ENCODE data around the gene OSBPL3. TPM values are rescaled to one million over a fixed set of nuclear protein-coding genes. Genes with fewer than 3 reads are reported as not detected.

Gene OSBPL3
- total RNA-seq, 4 donors from 2014 or later = 8.9 to 22.6 (median 13.7) TPM

GRCh38 chr7:24863626-24864025 is 116.4 kb downstream of the OSBPL3 start:
- no peaks in the 10 kb centered on the region for H3K27me3 ChIP-seq
- H3K4me3 ChIP-seq = no peak overlapping the region
- no peak overlapping the region for H3K27ac ChIP-seq
- intact Hi-C loops (cut with DNase I) = no loop called here
- DNase-seq = no peak
- no peak for TF ChIP-seq CTCF (IDR thresholded peaks at IDR 0.05)
- no peak for TF ChIP-seq POLR2A (IDR thresholded peaks at IDR 0.05)
- no peaks in the 10 kb centered on the region for H3K4me1 ChIP-seq
- H3K36me3 ChIP-seq = peaks cover 0 to 48% (median 8%) of the 10 kb centered on the region in 3 donors
- no peaks in the 10 kb centered on the region for H3K9me3 ChIP-seq

DNA sequence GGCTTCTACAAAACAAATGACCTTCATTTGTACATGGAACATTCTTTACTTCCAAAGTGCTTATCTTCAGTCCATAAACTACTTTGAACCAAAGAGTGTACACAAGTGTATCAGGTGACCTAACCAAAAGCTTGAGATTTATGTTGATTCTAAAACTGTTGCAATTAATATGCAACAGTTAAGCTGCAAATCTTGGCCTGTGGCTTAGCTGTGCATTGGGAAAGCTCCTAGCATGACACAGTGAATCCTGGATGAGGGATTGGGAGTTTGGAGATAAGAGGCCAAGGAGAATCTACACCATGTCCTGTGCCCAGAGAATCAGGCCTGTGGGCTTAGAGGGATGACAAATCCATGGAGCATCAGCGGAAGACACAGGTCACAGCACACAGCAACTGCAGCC is 117.5 kb downstream of the OSBPL3 start:
- H3K9me3 ChIP-seq = no peaks in the 10 kb centered on the region
- DNase-seq = no peak
- H3K4me1 ChIP-seq = no peaks in the 10 kb centered on the region
- H3K4me3 ChIP-seq = no peak overlapping the region
- H3K27ac ChIP-seq = no peak overlapping the region
- TF ChIP-seq CTCF (IDR thresholded peaks at IDR 0.05) = no peak
- no peak for TF ChIP-seq POLR2A (IDR thresholded peaks at IDR 0.05)
- intact Hi-C loops (cut with DNase I) = no loop called here
- H3K27me3 ChIP-seq = no peaks in the 10 kb centered on the region
- 100% methylated on average over 1 of the region's 1 CpG for WGBS, 2 donors
- H3K36me3 ChIP-seq = peaks cover 0 to 47% (median 8%) of the 10 kb centered on the region in 3 donors

DNA sequence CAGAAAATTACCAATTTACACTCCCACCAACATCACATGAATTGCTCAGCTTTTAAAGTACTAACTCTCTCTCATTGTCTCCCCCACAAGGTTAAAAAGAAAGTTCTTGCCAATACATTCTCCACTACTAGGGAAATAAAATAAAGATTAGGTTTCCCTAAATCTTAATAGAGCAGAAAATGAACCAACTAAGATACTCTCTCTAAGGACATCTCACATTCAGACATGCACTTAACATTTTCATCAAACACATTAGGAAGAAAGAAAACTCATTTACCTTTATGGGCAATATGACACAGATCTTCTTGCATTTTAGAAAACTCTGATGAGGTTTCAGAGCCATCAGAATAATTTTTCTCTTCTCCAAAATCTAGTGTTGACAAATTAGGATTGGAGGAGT is 118.6 kb downstream of the OSBPL3 start:
- no peaks in the 10 kb centered on the region for H3K27me3 ChIP-seq
- H3K36me3 ChIP-seq = peaks cover 0 to 39% (median 8%) of the 10 kb centered on the region in 3 donors
- no peak overlapping the region for H3K27ac ChIP-seq
- DNase-seq = no peak
- no peaks in the 10 kb centered on the region for H3K9me3 ChIP-seq
- H3K4me3 ChIP-seq = no peak overlapping the region
- TF ChIP-seq CTCF (IDR thresholded peaks at IDR 0.05) = no peak
- TF ChIP-seq POLR2A (IDR thresholded peaks at IDR 0.05) = no peak
- intact Hi-C loops (cut with DNase I) = no loop called here
- H3K4me1 ChIP-seq = no peaks in the 10 kb centered on the region

- H3K4me3 ChIP-seq = no peak overlapping the region
- H3K9me3 ChIP-seq = no peaks in the 10 kb centered on the region
- H3K4me1 ChIP-seq = no peaks in the 10 kb centered on the region
- DNase-seq = no peak
- H3K27me3 ChIP-seq = no peaks in the 10 kb centered on the region
- H3K36me3 ChIP-seq = peaks cover 0 to 32% (median 6%) of the 10 kb centered on the region in 3 donors
- H3K27ac ChIP-seq = no peak overlapping the region
- intact Hi-C loops (cut with DNase I) = no loop called here
- 90 to 94% methylated on average over 2 of the region's 2 CpGs for WGBS, 2 donors
- no peak for TF ChIP-seq POLR2A (IDR thresholded peaks at IDR 0.05)
- no peak for TF ChIP-seq CTCF (IDR thresholded peaks at IDR 0.05)
Observed at GRCh38 chr7:24860611-24861010, 119.4 kb downstream of the OSBPL3 start.

DNA sequence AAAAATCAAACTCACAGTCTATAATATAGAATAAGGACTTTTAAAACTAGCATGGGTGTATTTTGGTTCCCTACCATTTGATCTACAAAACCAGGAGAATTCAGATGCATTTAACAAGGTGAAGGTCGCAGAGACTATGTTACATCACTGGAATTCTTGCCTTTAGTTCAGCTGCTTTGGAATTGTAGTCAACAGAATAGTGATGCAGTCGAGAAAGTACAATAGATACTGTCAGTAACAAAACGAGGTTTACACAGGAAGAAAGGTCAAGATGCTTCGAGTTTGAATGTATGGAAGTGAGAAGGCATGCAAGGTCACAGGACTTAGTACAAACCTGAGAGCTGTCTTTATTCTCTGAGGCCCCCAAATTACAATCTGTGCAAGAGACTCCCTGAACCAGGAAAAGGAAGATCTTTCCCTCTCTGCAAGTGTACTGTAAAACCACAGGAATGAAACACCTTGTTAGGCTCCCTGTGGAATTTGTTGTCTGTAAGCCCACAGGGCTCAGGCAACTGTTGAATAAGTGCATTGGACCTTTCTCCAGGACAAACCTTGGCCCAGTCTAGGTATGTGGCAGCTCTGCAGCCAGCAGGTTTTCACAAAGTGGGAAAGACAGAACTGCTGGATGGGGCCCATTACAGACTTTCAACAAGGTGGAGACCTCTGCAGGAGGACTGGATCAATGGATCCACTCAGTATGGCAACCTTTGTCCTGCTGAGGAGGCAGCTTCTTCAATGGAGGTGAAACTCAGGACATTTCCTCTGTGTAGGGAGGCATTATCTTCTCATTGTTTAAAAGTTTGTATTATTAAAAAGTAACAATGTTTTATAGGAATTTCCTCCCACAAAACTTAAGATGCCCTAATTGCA is 121.6 kb downstream of the OSBPL3 start:
- intact Hi-C loops (cut with DNase I) = no loop called here
- Histone ChIP-seq H3K4me3 (no peak overlapping the region), H3K36me3 (peaks cover 0 to 10% (median 0%) of the 10 kb centered on the region in 3 donors), H3K9me3 (no peaks in the 10 kb centered on the region), H3K27me3 (no peaks in the 10 kb centered on the region), H3K27ac (no peak overlapping the region), H3K4me1 (no peaks in the 10 kb centered on the region)
- 52 to 56% methylated on average over 4 of the region's 4 CpGs for WGBS, 2 donors
- DNase-seq = no peak
- TF ChIP-seq CTCF (IDR thresholded peaks at IDR 0.05) = no peak
- TF ChIP-seq POLR2A (IDR thresholded peaks at IDR 0.05) = no peak

All from esophagus squamous epithelium (tissue), 5 donors.